Osteocyte (in vitro differentiated cells): Measurements from ENCODE around the gene LOXL1. TPM values are rescaled to one million over a fixed set of nuclear protein-coding genes. Genes with fewer than 3 reads are reported as not detected.

Source experiments
- DNase-seq: peaks from one replicate; pipeline ENCODE4 v3.0.0; 2021; ENCODE audit warnings: mixed read lengths; ENCODE audit not compliant: unreplicated experiment; ENCODE audit errors: extremely low spot score
- H3K27ac Mint-ChIP-seq: one replicate; pipeline ENCODE4 v1.8.0; 2021; ENCODE audit warnings: mild to moderate bottlenecking, mixed read lengths; ENCODE audit not compliant: unreplicated experiment
- H3K27me3 Mint-ChIP-seq: one replicate; pipeline ENCODE4 v1.8.0; 2021; ENCODE audit warnings: mixed read lengths; ENCODE audit not compliant: unreplicated experiment
- H3K36me3 Mint-ChIP-seq: one replicate; pipeline ENCODE4 v1.8.0; 2021; ENCODE audit warnings: mixed read lengths; ENCODE audit not compliant: unreplicated experiment
- H3K4me1 Mint-ChIP-seq: one replicate; pipeline ENCODE4 v1.8.0; 2021; ENCODE audit warnings: mixed read lengths; ENCODE audit not compliant: unreplicated experiment
- H3K4me3 Mint-ChIP-seq: one replicate; pipeline ENCODE4 v1.8.0; 2021; ENCODE audit warnings: mild to moderate bottlenecking, moderate library complexity, mixed read lengths; ENCODE audit not compliant: unreplicated experiment
- H3K9me3 Mint-ChIP-seq: one replicate; pipeline ENCODE4 v1.8.0; 2021; ENCODE audit warnings: mixed read lengths; ENCODE audit not compliant: unreplicated experiment
- CTCF ChIP-seq: fragments of 200-600 bp; sonication (generic); IDR thresholded peaks from 2 replicates; pipeline ENCODE4 v1.5.0; 2021; ENCODE audit warnings: antibody characterized with exemption, mild to moderate bottlenecking, moderate library complexity
- total RNA-seq: library from RNA; stranded (reverse); gene quantifications from 2 replicates; pipeline ENCODE4 v1.2.1, GENCODE V29; 2021

LOXL1 gene
- total RNA-seq, 1 donor from 2014 or later = 417 TPM

- H3K4me3 Mint-ChIP-seq = no peak overlapping the region
- peaks cover 31% of the 10 kb centered on the region for H3K36me3 Mint-ChIP-seq
- no peak overlapping the region for H3K27ac Mint-ChIP-seq
- DNase-seq = no peak
- peaks cover 10% of the 10 kb centered on the region for H3K4me1 Mint-ChIP-seq
- no peaks in the 10 kb centered on the region for H3K9me3 Mint-ChIP-seq
- H3K27me3 Mint-ChIP-seq = no peaks in the 10 kb centered on the region
- TF ChIP-seq CTCF = no peak
Observed at GRCh38 chr15:73910522-73911303, 15.5 kb upstream of the LOXL1 start.

GRCh38 chr15:73912030-73912596, 14.1 kb upstream of the LOXL1 start:
- no peak for DNase-seq
- TF ChIP-seq CTCF = no peak
- Mint-ChIP-seq H3K4me3 (no peak overlapping the region), H3K27ac (no peak overlapping the region), H3K9me3 (no peaks in the 10 kb centered on the region), H3K36me3 (peaks cover 28% of the 10 kb centered on the region), H3K4me1 (peaks cover 4% of the 10 kb centered on the region), H3K27me3 (no peaks in the 10 kb centered on the region)

- Mint-ChIP-seq H3K9me3 (no peaks in the 10 kb centered on the region), H3K36me3 (peaks cover 38% of the 10 kb centered on the region), H3K27me3 (no peaks in the 10 kb centered on the region), H3K4me3 (no peak overlapping the region), H3K27ac (no peak overlapping the region), H3K4me1 (peaks cover 3% of the 10 kb centered on the region)
- no peak for DNase-seq
- no peak for TF ChIP-seq CTCF
Observed at GRCh38 chr15:73914145-73914544, 12.1 kb upstream of the LOXL1 start.

- DNase-seq = no peak
- no peaks in the 10 kb centered on the region for H3K9me3 Mint-ChIP-seq
- H3K27ac Mint-ChIP-seq = no peak overlapping the region
- H3K27me3 Mint-ChIP-seq = no peaks in the 10 kb centered on the region
- H3K36me3 Mint-ChIP-seq = peaks cover 42% of the 10 kb centered on the region
- no peak for TF ChIP-seq CTCF
- no peak overlapping the region for H3K4me3 Mint-ChIP-seq
- peaks cover 6% of the 10 kb centered on the region for H3K4me1 Mint-ChIP-seq
Observed at GRCh38 chr15:73915082-73915481, 11.2 kb upstream of the LOXL1 start.

GRCh38 chr15:73918784-73919183, 7.5 kb upstream of the LOXL1 start:
- peaks cover 43% of the 10 kb centered on the region for H3K36me3 Mint-ChIP-seq
- peaks cover 41% of the 10 kb centered on the region for H3K4me1 Mint-ChIP-seq
- DNase-seq = no peak
- no peak overlapping the region for H3K27ac Mint-ChIP-seq
- no peaks in the 10 kb centered on the region for H3K27me3 Mint-ChIP-seq
- no peak overlapping the region for H3K4me3 Mint-ChIP-seq
- H3K9me3 Mint-ChIP-seq = no peaks in the 10 kb centered on the region
- no peak for TF ChIP-seq CTCF
